ENCODE results near the gene LITAFD.
A peak's percentile ranks its signal among the peaks of the same experiment; 100 is the strongest.
"Not testable (repeated sequence)": the region's sequence is repeated elsewhere in the genome, so short reads cannot be mapped to it uniquely, and the experiment has no call there.

LITAFD gene

GRCh38 chr16:8869212-8869987 lies 12.8 kb upstream of the LITAFD start:
- DNase-seq (ENCODE audit: low read depth), result no peak
- H3K4me3 ChIP-seq (ENCODE audit: low read depth, low read length), result peak overlapping the region; percentile 49

GRCh38 chr16:8869988-8870241 lies 12.2 kb upstream of the LITAFD start:
- not testable (repeated sequence) for DNase-seq (ENCODE audit: low read depth); H3K4me3 ChIP-seq (ENCODE audit: low read depth, low read length)

GRCh38 chr16:8872071-8872470 lies 10.1 kb upstream of the LITAFD start:
- no peak overlapping the region for H3K4me3 ChIP-seq (ENCODE audit: low read depth, low read length)
- no peak for DNase-seq (ENCODE audit: low read depth)

- no peak for DNase-seq (ENCODE audit: low read depth)
- H3K4me3 ChIP-seq (ENCODE audit: low read depth, low read length), result no peak overlapping the region
These were observed 8.9 kb upstream of the LITAFD start for GRCh38 chr16:8872967-8873865.

- H3K4me3 ChIP-seq (ENCODE audit: low read depth, low read length), result not testable (repeated sequence)
These were observed 8.3 kb upstream of the LITAFD start for GRCh38 chr16:8873866-8874195.

GRCh38 chr16:8874388-8874787 lies 7.8 kb upstream of the LITAFD start:
- H3K4me3 ChIP-seq (ENCODE audit: low read depth, low read length), result no peak overlapping the region
- DNase-seq (ENCODE audit: low read depth), result no peak

More at GRCh38 chr16:8873866-8874195, 8.3 kb upstream of the LITAFD start:
- not testable (repeated sequence) for DNase-seq (ENCODE audit: low read depth)

GRCh38 chr16:8875317-8875716 lies 6.8 kb upstream of the LITAFD start:
- DNase-seq (ENCODE audit: low read depth); H3K4me3 ChIP-seq (ENCODE audit: low read depth, low read length): not testable (repeated sequence)

GRCh38 chr16:8877894-8878522 lies 4.1 kb upstream of the LITAFD start:
- no peak overlapping the region for H3K4me3 ChIP-seq (ENCODE audit: low read depth, low read length)
- no peak for DNase-seq (ENCODE audit: low read depth)

GRCh38 chr16:8878523-8878911 lies 3.6 kb upstream of the LITAFD start:
- peak; percentile 51 for DNase-seq (ENCODE audit: low read depth)
- no peak overlapping the region for H3K4me3 ChIP-seq (ENCODE audit: low read depth, low read length)

GRCh38 chr16:8880839-8881510 lies 1.2 kb upstream of the LITAFD start:
- H3K4me3 ChIP-seq (ENCODE audit: low read depth, low read length), result no peak overlapping the region
- no peak for DNase-seq (ENCODE audit: low read depth)

GRCh38 chr16:8882725-8883377 lies 700 bp downstream of the LITAFD start:
- no peak overlapping the region for H3K4me3 ChIP-seq (ENCODE audit: low read depth, low read length)
- no peak for DNase-seq (ENCODE audit: low read depth)

- no peak overlapping the region for H3K4me3 ChIP-seq (ENCODE audit: low read depth, low read length)
- no peak for DNase-seq (ENCODE audit: low read depth)
These were observed 3.8 kb downstream of the LITAFD start for GRCh38 chr16:8885674-8886592.

GRCh38 chr16:8886593-8887430 lies 4.7 kb downstream of the LITAFD start:
- no peak for DNase-seq (ENCODE audit: low read depth)
- no peak overlapping the region for H3K4me3 ChIP-seq (ENCODE audit: low read depth, low read length)

GRCh38 chr16:8887431-8887765 lies 5.2 kb downstream of the LITAFD start:
- H3K4me3 ChIP-seq (ENCODE audit: low read depth, low read length), result no peak overlapping the region
- no peak for DNase-seq (ENCODE audit: low read depth)

- H3K4me3 ChIP-seq (ENCODE audit: low read depth, low read length), result no peak overlapping the region
- no peak for DNase-seq (ENCODE audit: low read depth)
These were observed 5.9 kb downstream of the LITAFD start for GRCh38 chr16:8887952-8888560.

- no peak overlapping the region for H3K4me3 ChIP-seq (ENCODE audit: low read depth, low read length)
- no peak for DNase-seq (ENCODE audit: low read depth)
These were observed 7.1 kb downstream of the LITAFD start for GRCh38 chr16:8888951-8889892.

Data from skeletal muscle cell (primary cell).